HepG2 (cell line): ENCODE data around the gene INO80B. TPM values are rescaled to one million over a fixed set of nuclear protein-coding genes. Genes with fewer than 3 reads are reported as not detected.

Experiments used
- HNRNPL ChIP-seq: fragments of 200-400 bp; formaldehyde crosslinking; IDR thresholded peaks from 2 replicates; pipeline ENCODE4 v1.6.1; 2017; ENCODE audit warnings: mild to moderate bottlenecking, low read depth, low read length
- HOXA5 ChIP-seq: sonication (generic); formaldehyde crosslinking; IDR thresholded peaks from 2 replicates; pipeline ENCODE4 v1.4.0; 2020; ENCODE audit warnings: missing genetic modification reagents
- MEIS1 ChIP-seq: sonication (generic); formaldehyde crosslinking; IDR thresholded peaks from 2 replicates; pipeline ENCODE4 v1.9.0; 2021; ENCODE audit warnings: mild to moderate bottlenecking, missing genetic modification reagents, moderate library complexity, borderline replicate concordance
- NBN ChIP-seq: fragments of 450-650 bp; conservative IDR thresholded peaks from 2 replicates; pipeline ENCODE4 v1.6.1; 2017
- NFKB2 ChIP-seq: sonication (generic); formaldehyde crosslinking; IDR thresholded peaks from 2 replicates; pipeline ENCODE4 v1.4.0; 2020; ENCODE audit warnings: missing genetic modification reagents, borderline replicate concordance
- NR2F6 ChIP-seq, 2 experiments: IDR thresholded peaks; 2 replicates each; pipeline ENCODE4 v1.6.1; 2016; ENCODE audit warnings: antibody characterized with exemption in 1 of 2, mild to moderate bottlenecking in 1 of 2
- RFX1 ChIP-seq: fragments of 450-650 bp; IDR thresholded peaks from 2 replicates; pipeline ENCODE4 v1.6.1; 2017
- SATB2 ChIP-seq: sonication (generic); formaldehyde crosslinking; IDR thresholded peaks from 2 replicates; pipeline ENCODE4 v1.5.0; 2020; ENCODE audit warnings: missing genetic modification reagents
- ZNF12 ChIP-seq: sonication (generic); formaldehyde crosslinking; IDR thresholded peaks from 2 replicates; pipeline ENCODE4 v1.5.0; 2020; ENCODE audit warnings: missing genetic modification reagents
- ZNF720 ChIP-seq: sonication (generic); formaldehyde crosslinking; IDR thresholded peaks from 2 replicates; pipeline ENCODE4 v1.4.0; 2020; ENCODE audit warnings: missing genetic modification reagents
- ZNF816 ChIP-seq: sonication (generic); formaldehyde crosslinking; IDR thresholded peaks from 2 replicates; pipeline ENCODE4 v1.8.0; 2022; ENCODE audit warnings: missing genetic modification reagents, mild to moderate bottlenecking, borderline replicate concordance
- polyA plus RNA-seq, 8 experiments: library from polyadenylated mRNA; depleted of rRNA in 3 of 8; stranded (reverse) in 7 of 8; unstranded in 1 of 8; fragments of >200 nt; fragmentation: Illumina TruSeq in 4 of 8; extraction: Trizol in 4 of 8; gene quantifications; 2 replicates each; pipeline versions ENCODE4 v1.2.1 to v1.2.3, GENCODE V29; 2011 to 2016; ENCODE audit warnings: low read depth in 4 of 8, missing spikeins in 1 of 8, mixed read lengths in 1 of 8; ENCODE audit not compliant: insufficient read depth in 1 of 8
- total RNA-seq, 5 experiments: library from RNA; depleted of rRNA; stranded (reverse); fragments of >200 nt; fragmentation: Illumina TruSeq; extraction: Trizol; gene quantifications; 2 replicates each; pipeline ENCODE4 v1.2.3, GENCODE V29; 2016; ENCODE audit warnings: low read depth in 1 of 5
- TF ChIP-seq, protein P1 (sequence below): sonication (generic); formaldehyde crosslinking; IDR thresholded peaks from 2 replicates; pipeline ENCODE4 v1.5.1; 2020; ENCODE audit warnings: missing genetic modification reagents, mild to moderate bottlenecking, borderline replicate concordance
- TF ChIP-seq, protein P2 (sequence below): IDR thresholded peaks from 2 replicates; pipeline ENCODE4 v1.6.1; 2012; ENCODE audit warnings: low read length, improper control_type of control experiment
- TF ChIP-seq, protein P3 (sequence below): sonication (generic); formaldehyde crosslinking; IDR thresholded peaks from 2 replicates; pipeline ENCODE4 v1.9.0; 2021; ENCODE audit warnings: missing genetic modification reagents, borderline replicate concordance
- TF ChIP-seq, protein P4 (sequence below): sonication (generic); formaldehyde crosslinking; IDR thresholded peaks from 2 replicates; pipeline ENCODE4 v1.4.0; 2020; ENCODE audit warnings: mild to moderate bottlenecking, missing genetic modification reagents
- TF ChIP-seq, protein P5 (sequence below), 2 experiments: sonication (generic) in 1 of 2; formaldehyde crosslinking in 1 of 2; IDR thresholded peaks; 2 replicates each; pipeline versions ENCODE4 v1.4.0 to v1.6.1; 2018 to 2020; ENCODE audit warnings: missing genetic modification reagents in 2 of 2, borderline replicate concordance in 1 of 2, low read depth in 1 of 2, mild to moderate bottlenecking in 1 of 2, missing biosample characterization in 1 of 2

The INO80B gene
- total and polyA plus RNA-seq, 2 of the 13 experiments (the other 11 are each of a cell fraction or from before 2014, with no cell fraction given): 6.2 to 14.5 TPM

DNA sequence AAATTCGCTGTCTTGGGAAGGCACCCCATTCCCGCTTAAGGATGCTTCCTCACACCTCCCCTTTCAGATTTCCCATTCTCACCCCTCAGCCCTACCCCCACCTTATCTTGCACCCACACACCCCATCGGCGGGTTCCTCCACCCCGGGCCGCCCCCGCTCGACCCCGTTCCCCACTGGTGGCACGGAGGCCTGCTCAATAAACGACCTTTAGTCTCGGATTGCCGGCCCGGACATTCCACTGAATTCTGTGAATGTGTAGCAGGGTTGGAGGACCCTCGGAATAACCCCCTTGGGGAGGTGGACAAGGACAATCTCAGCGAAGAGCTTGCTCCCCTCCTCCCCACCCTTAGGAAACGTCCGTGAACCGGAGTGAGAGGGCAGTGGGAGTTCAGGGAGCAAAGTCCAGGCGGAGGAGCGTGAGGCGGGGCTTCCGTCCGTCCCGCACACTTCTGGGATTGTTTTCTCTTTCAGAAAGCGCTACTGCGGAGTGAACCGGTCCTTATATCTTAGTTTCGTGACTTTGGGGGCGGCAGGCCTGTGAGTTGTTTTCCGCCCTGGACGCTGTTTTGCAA, 47.3 kb downstream of the INO80B start (continued):
- TF ChIP-seq, protein P1, sequence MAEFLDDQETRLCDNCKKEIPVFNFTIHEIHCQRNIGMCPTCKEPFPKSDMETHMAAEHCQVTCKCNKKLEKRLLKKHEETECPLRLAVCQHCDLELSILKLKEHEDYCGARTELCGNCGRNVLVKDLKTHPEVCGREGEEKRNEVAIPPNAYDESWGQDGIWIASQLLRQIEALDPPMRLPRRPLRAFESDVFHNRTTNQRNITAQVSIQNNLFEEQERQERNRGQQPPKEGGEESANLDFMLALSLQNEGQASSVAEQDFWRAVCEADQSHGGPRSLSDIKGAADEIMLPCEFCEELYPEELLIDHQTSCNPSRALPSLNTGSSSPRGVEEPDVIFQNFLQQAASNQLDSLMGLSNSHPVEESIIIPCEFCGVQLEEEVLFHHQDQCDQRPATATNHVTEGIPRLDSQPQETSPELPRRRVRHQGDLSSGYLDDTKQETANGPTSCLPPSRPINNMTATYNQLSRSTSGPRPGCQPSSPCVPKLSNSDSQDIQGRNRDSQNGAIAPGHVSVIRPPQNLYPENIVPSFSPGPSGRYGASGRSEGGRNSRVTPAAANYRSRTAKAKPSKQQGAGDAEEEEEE (CRISPR knock-in tag): peak; percentile 13; the same call in 1 of the 2 replicates
- TF ChIP-seq, protein P2, sequence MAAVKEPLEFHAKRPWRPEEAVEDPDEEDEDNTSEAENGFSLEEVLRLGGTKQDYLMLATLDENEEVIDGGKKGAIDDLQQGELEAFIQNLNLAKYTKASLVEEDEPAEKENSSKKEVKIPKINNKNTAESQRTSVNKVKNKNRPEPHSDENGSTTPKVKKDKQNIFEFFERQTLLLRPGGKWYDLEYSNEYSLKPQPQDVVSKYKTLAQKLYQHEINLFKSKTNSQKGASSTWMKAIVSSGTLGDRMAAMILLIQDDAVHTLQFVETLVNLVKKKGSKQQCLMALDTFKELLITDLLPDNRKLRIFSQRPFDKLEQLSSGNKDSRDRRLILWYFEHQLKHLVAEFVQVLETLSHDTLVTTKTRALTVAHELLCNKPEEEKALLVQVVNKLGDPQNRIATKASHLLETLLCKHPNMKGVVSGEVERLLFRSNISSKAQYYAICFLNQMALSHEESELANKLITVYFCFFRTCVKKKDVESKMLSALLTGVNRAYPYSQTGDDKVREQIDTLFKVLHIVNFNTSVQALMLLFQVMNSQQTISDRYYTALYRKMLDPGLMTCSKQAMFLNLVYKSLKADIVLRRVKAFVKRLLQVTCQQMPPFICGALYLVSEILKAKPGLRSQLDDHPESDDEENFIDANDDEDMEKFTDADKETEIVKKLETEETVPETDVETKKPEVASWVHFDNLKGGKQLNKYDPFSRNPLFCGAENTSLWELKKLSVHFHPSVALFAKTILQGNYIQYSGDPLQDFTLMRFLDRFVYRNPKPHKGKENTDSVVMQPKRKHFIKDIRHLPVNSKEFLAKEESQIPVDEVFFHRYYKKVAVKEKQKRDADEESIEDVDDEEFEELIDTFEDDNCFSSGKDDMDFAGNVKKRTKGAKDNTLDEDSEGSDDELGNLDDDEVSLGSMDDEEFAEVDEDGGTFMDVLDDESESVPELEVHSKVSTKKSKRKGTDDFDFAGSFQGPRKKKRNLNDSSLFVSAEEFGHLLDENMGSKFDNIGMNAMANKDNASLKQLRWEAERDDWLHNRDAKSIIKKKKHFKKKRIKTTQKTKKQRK: no peak
- TF ChIP-seq HOXA5 (CRISPR knock-in tag) (peak; percentile 85), SATB2 (no peak), NBN (no peak), ZNF816 (CRISPR knock-in tag) (no peak), HNRNPL (no peak), ZNF12 (no peak), NR2F6 (IDR thresholded peaks at IDR 0.05) (peak; percentile 86), NR2F6 (CRISPR knock-in tag; IDR thresholded peaks at IDR 0.05) (peak; percentile 89), RFX1 (no peak), MEIS1 (CRISPR knock-in tag) (no peak), ZNF720 (CRISPR knock-in tag) (no peak), NFKB2 (CRISPR knock-in tag) (no peak)
- TF ChIP-seq, protein P3, sequence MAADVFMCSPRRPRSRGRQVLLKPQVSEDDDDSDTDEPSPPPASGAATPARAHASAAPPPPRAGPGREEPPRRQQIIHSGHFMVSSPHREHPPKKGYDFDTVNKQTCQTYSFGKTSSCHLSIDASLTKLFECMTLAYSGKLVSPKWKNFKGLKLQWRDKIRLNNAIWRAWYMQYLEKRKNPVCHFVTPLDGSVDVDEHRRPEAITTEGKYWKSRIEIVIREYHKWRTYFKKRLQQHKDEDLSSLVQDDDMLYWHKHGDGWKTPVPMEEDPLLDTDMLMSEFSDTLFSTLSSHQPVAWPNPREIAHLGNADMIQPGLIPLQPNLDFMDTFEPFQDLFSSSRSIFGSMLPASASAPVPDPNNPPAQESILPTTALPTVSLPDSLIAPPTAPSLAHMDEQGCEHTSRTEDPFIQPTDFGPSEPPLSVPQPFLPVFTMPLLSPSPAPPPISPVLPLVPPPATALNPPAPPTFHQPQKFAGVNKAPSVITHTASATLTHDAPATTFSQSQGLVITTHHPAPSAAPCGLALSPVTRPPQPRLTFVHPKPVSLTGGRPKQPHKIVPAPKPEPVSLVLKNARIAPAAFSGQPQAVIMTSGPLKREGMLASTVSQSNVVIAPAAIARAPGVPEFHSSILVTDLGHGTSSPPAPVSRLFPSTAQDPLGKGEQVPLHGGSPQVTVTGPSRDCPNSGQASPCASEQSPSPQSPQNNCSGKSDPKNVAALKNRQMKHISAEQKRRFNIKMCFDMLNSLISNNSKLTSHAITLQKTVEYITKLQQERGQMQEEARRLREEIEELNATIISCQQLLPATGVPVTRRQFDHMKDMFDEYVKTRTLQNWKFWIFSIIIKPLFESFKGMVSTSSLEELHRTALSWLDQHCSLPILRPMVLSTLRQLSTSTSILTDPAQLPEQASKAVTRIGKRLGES (CRISPR knock-in tag): no peak
- TF ChIP-seq, protein P4, sequence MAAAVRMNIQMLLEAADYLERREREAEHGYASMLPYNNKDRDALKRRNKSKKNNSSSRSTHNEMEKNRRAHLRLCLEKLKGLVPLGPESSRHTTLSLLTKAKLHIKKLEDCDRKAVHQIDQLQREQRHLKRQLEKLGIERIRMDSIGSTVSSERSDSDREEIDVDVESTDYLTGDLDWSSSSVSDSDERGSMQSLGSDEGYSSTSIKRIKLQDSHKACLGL (CRISPR knock-in tag): no peak
- TF ChIP-seq, protein P5, sequence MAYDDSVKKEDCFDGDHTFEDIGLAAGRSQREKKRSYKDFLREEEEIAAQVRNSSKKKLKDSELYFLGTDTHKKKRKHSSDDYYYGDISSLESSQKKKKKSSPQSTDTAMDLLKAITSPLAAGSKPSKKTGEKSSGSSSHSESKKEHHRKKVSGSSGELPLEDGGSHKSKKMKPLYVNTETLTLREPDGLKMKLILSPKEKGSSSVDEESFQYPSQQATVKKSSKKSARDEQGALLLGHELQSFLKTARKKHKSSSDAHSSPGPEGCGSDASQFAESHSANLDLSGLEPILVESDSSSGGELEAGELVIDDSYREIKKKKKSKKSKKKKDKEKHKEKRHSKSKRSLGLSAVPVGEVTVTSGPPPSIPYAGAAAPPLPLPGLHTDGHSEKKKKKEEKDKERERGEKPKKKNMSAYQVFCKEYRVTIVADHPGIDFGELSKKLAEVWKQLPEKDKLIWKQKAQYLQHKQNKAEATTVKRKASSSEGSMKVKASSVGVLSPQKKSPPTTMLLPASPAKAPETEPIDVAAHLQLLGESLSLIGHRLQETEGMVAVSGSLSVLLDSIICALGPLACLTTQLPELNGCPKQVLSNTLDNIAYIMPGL (CRISPR knock-in tag; IDR thresholded peaks at IDR 0.05; ENCODE audit: borderline replicate concordance in 1 of 2, low read depth in 1 of 2): no peak; a peak in 1 of 4 replicates
